Astrocyte of the hippocampus (primary cell): ENCODE results near the gene PCAT6.

Experiments
- DNase-seq: peaks from one replicate; pipeline ENCODE4 v3.0.0; 2011; ENCODE audit warnings: low read depth, low spot score

The PCAT6 gene

DNA sequence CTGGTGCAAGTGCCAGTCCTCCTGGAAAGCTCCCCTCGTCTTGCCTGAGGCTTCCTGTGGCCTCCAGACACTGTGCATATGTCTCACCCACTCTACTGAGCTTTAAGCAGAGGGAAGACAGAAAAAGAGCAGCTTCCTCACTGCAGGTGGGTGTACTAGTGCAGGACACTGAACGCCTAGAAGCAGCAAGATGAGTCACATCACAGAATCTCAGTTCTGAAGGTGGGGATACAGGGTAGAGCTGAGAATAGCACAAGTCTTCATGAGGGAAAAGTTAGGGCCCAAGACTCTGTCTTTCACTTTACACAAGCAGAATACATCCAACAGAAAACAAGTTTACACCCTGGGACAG is 37.4 kb downstream of the PCAT6 start:
- DNase-seq = no peak

DNA sequence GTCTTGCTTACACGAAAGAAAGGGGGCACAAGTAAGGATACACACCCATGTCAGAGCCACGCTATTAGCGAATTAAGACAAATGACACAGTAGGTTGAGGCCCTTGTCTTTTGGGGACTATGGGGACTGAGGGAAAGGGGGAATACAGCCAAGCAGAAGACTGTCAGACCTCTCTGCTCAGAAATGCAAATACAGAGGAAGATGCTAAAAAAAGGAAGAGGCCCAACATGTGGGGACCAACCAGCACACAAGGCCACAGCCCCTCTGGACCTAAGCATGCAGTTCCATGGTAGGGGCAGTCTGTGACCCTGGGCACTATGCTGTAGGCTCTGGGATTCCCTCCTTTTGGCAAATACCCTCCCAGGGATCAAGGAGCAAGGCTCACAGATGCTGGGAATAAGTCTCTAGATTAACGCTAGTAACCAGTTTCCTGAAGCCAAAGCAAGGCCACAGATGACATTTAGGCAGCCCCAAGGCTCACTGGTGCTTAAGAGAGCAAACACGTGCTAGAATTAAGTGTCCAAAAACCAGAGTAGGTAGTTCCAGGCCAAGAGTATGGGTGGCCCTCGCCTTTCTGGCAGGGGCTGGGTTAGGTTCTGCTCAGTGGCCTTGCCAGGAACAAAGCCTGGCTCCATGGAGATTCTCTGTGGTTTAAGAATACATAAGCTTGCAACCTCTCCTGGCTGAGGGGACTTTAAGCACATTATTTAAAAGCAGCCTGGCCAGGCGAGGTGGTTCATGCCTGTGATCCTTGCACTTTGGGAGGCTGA is 40.0 kb downstream of the PCAT6 start:
- DNase-seq = no peak

DNA sequence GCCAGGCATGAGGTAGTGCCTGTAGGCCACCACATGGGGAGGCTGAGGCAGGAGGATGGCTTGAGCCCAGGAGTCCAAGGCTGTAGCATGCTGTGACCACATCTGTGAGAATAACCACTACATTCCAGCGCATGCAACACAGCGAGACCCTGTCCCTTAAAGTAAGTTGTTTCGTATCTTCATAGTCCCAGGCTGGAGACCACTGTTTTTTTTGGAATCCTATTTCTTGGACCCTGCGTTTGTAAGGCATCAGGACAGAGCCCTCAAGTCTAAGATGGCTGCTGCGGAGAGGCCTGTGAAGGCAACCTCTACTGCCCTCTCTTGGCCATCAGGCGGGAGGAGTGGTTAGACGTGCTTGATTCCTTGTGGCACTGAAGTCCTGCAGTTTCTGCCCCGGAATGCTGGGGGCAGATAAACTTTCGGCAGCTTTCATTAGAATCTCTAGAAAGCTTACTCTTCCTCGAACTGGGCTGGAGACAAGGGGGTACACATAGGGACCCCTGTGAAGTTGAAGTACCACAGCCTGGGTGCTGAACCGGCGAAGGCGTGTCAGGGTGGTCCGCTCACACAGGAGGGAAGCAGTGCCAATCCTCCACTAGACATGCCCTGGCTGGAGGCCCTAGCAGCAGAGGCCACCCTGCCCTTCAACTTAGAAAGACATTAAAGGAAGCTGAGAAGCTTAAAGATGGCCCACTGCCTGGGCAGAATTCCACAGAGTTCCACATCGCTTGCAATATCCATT is 41.6 kb downstream of the PCAT6 start:
- DNase-seq = peak; percentile 75

DNA sequence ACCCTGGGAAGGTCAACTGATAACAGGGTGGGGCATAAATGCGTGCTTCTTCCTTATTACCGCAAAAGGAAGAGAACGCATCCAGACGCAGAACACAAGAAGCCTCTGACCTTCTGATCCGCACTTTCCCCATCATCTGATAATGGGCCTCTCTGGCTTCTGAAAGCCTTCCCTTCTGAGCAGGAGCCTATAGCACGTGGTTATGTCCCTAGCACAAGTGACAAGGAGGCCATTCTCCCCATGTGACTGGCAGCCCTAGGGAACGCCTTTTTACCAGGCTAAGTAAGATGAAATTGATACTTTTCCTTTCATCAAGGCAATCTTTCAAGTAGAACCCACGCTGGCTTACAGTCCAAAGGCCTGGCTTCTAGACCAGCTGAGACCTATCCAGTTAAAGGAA is 44.0 kb downstream of the PCAT6 start:
- DNase-seq = no peak

DNA sequence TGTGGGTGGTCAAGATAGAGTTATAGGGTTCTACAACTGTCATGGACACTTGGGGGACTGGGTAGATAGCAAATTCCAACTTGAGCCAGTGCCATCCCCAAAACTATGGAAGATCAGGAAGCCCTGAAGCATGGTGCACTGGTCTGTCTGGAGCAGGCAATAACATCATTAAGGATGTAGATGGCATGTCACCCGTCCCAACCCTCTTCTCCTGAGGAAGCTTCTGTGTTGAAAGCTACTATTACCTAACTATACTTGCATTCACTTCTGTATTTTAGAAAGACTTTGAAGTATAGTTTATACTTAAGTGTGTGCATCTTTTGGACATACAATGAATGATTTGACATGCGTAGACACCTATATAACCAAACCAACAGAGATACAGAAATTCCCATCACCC is 45.3 kb downstream of the PCAT6 start:
- no peak for DNase-seq

DNA sequence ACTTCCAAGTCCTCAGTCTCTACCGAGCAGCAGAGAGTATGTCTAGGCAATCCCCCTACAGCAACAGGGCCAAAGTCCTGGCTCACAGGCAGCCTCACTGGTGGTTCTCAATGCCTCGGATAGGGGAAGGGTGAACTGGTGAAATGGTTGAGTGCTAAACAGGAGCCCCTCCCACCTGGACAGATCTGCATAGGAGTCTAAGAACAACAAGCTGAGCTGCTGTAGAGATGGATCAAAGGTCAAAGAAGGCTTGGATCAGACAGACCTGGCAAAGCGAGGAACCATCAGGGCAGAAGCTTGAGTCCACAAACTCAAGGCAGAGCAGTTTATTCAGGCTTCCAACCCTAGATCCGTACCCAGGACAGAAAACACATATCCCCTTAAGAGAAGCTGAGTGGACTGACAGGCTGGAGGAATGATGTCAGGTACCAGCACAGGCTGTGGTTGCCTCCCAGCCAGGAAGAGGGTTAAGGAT is 46.4 kb downstream of the PCAT6 start:
- no peak for DNase-seq

DNA sequence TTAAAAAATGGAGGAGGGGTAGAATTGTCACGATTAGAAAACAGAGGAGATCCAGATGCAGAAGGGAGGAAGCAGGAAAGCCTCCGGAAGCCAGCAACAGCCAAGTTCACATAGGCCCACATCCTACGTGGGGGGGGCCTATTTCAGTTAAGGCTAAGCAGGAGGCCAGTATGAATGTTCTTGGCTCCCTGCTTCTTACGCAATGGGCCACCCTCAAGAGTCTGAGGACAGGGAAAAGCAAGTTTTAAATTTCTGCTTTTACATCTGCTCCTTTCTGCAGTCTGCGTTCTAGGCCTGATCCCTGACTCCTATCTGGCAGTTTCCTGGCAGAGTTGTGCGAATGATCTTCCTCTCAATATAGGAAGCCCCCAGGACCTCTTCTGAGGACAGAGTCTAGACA is 47.6 kb downstream of the PCAT6 start:
- DNase-seq = no peak

DNA sequence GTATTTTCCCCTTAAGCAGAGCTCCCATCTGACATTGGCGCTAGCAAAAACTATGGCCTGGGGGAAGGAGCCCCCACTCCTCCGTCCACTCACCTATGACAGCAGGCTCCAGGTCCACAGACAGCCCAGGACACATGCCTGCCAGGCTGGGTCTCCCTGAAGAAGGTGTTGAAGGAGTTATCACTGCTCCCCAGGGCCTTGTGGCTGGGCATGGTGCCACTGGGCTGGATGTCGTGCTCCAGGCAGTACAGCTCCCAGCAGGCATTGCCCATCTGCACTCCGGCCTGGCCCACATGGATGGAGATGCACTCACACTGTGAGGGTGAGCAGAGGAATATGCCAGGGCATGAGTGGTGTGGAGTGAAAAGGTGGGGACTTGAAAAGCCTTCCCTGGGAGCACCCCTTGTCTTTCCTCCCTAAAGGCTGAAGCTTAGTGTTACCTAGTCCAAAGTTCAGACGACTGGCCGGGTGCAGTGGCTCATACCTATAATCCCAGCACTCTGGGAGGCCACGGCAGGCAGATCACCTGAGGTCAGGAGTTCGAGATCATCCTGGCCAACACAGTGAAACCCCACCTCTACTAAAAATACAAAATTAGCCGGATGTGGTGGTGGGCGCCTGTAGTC is 48.1 kb downstream of the PCAT6 start:
- no peak for DNase-seq

DNA sequence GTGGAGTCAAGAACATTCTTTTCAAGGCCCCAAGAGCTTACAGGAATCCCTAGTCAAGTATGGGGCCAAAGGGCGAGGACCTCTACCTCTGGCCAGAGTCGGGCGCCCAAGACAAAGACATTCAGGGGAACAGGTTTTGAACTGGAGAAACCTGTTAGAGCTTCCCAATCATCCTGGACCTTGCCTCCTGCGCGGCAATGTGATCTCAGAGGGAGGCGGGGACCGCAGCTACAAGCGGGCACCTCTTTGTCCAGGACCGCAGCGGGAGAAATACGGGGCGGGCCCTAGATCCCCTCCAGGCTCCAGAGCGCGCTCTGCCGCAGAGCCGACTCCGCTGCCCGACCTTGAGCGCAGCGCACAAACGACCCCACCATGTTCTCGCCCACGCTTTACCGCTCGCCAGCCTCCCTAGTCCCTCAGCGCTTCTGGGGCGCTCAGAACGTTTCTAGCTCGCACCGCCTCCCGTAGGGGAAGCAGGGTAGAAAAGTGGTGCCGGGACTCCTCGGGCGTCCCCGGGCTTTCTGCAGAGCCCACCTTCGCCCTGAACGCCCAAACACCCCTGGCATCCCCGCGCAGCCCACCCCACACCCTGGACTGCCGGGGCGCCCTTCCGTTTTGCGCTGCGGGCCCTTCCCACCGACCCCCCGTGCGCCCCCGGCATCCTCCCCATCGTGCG is 50.1 kb downstream of the PCAT6 start:
- peak; percentile 78 for DNase-seq
